ENCODE results near the gene MAP1LC3B.

MAP1LC3B gene

GRCh38 chr16:87435372-87436224 is 43.5 kb downstream of the MAP1LC3B start:
- no peak for DNase-seq

- peak; percentile 64 for DNase-seq
These were observed 44.4 kb downstream of the MAP1LC3B start for GRCh38 chr16:87436225-87437172.

GRCh38 chr16:87437327-87437726 is 45.2 kb downstream of the MAP1LC3B start:
- no peak for DNase-seq

GRCh38 chr16:87437911-87438610 is 45.9 kb downstream of the MAP1LC3B start:
- DNase-seq: no peak

GRCh38 chr16:87438611-87438985 is 46.5 kb downstream of the MAP1LC3B start:
- DNase-seq: no peak

GRCh38 chr16:87439926-87440325 is 47.8 kb downstream of the MAP1LC3B start:
- no peak for DNase-seq

- DNase-seq: no peak
These were observed 49.9 kb downstream of the MAP1LC3B start for GRCh38 chr16:87441886-87442580.

GRCh38 chr16:87442581-87442966 is 50.4 kb downstream of the MAP1LC3B start:
- no peak for DNase-seq

GRCh38 chr16:87443016-87443415 is 50.9 kb downstream of the MAP1LC3B start:
- DNase-seq: no peak

GRCh38 chr16:87443964-87444363 is 51.8 kb downstream of the MAP1LC3B start:
- no peak for DNase-seq

GRCh38 chr16:87445486-87445885 is 53.4 kb downstream of the MAP1LC3B start:
- no peak for DNase-seq

GRCh38 chr16:87446479-87446878 is 54.3 kb downstream of the MAP1LC3B start:
- no peak for DNase-seq

- no peak for DNase-seq
These were observed 55.2 kb downstream of the MAP1LC3B start for GRCh38 chr16:87447323-87447722.

GRCh38 chr16:87448866-87449265 is 56.7 kb downstream of the MAP1LC3B start:
- no peak for DNase-seq

- no peak for DNase-seq
These were observed 59.6 kb downstream of the MAP1LC3B start for GRCh38 chr16:87451563-87452210.

GRCh38 chr16:87453326-87453725 is 61.2 kb downstream of the MAP1LC3B start:
- DNase-seq: no peak
